Thoracic aorta (tissue), 2 donors: ENCODE results near the gene PDHX. TPM values are rescaled to one million over a fixed set of nuclear protein-coding genes. Genes with fewer than 3 reads are reported as not detected.

Experiments
- ATAC-seq: fragments of 150-250 bp; one replicate; pipeline ENCODE4 v1.8.0; 2017; ENCODE audit warnings: low read depth; ENCODE audit not compliant: insufficient number of reproducible peaks, low FRiP score
- DNase-seq: peaks from one replicate; pipeline ENCODE4 v3.0.0-alpha.2; 2020; ENCODE audit warnings: low spot score
- H3K27ac ChIP-seq, 2 donors: fragments of 200-600 bp; sonication (generic); 1 replicate in 1 of 2; 2 replicates in 1 of 2; pipeline ENCODE4 v1.5.1; 2016; ENCODE audit warnings: mild to moderate bottlenecking in 2 of 2, moderate library complexity in 2 of 2
- H3K27me3 ChIP-seq: fragments of 200-600 bp; sonication (generic); replicated peaks from 2 replicates; pipeline ENCODE4 v1.6.0; 2016; ENCODE audit warnings: mild to moderate bottlenecking; ENCODE audit not compliant: insufficient read depth
- H3K36me3 ChIP-seq: fragments of 200-600 bp; sonication (generic); one replicate; pipeline ENCODE4 v1.5.1; 2016
- H3K4me1 ChIP-seq, 2 donors: fragments of 200-600 bp; sonication (generic); 1 replicate in 1 of 2; 2 replicates in 1 of 2; pipeline versions ENCODE4 v1.5.1 to v1.6.0; 2016; ENCODE audit warnings: low read depth in 2 of 2, mild to moderate bottlenecking in 1 of 2; ENCODE audit not compliant: control insufficient read depth in 1 of 2
- H3K4me3 ChIP-seq: fragments of 200-600 bp; sonication (generic); 2 replicates; pipeline ENCODE4 v1.5.1; 2016; ENCODE audit warnings: mild to moderate bottlenecking
- H3K9me3 ChIP-seq: fragments of 200-600 bp; sonication (generic); 2 replicates; pipeline ENCODE4 v1.5.1; 2016
- total RNA-seq, 2 donors: library from RNA; depleted of rRNA; stranded (reverse); fragments of >200 nt; gene quantifications; one replicate each; pipeline versions ENCODE4 v1.1.0 to v1.2.3, GENCODE V29; 2016
- TF ChIP-seq, protein P1 (sequence below): fragments of 200-600 bp; sonication (generic); IDR thresholded peaks from one replicate; pipeline ENCODE4 v1.5.1; 2019; ENCODE audit warnings: antibody characterized with exemption

Gene PDHX
- total RNA-seq, 2 donors from 2014 or later = 19.8 to 27.5 TPM

DNA sequence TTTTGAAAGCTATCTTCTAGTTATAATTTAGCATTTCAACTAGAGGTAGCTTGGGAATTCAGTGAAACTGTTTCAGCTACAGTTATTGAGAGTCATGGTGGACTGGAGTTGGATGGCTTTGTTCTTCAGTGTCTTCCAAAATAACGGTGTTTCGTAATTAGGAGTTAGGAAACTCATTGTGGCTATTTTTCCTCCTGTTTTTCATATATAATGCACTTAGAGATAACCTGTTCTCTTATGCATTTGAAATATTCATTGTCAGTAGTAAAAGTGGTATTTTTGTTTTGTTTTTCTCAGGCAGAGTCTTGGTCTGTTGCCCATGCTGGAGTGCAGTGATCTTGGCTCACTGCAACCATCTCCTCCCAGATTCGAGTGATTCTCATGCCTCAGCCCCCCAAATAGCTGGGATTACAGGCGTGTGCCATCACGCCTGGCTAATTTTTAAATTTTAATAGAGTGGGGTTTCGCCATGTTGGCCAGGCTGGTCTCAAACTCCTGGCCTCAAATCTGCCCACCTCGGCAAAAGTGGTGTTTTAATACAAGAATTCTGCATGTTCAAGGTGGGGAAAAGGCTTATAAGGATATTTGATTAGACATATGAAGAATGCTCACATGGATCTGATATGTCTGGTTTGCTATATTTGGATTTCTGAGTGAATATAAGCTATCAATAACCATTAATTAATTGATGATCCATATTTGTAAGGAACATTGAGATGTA lies 12.7 kb downstream of the PDHX start:
- Histone ChIP-seq H3K9me3 (no peaks in the 10 kb centered on the region), H3K36me3 (peaks cover 6% of the 10 kb centered on the region), H3K4me1 (peaks cover 3 to 46% of the 10 kb centered on the region in 2 donors), H3K27me3 (no peaks in the 10 kb centered on the region), H3K27ac (no peak overlapping the region), H3K4me3 (no peak overlapping the region)
- TF ChIP-seq, protein P1, sequence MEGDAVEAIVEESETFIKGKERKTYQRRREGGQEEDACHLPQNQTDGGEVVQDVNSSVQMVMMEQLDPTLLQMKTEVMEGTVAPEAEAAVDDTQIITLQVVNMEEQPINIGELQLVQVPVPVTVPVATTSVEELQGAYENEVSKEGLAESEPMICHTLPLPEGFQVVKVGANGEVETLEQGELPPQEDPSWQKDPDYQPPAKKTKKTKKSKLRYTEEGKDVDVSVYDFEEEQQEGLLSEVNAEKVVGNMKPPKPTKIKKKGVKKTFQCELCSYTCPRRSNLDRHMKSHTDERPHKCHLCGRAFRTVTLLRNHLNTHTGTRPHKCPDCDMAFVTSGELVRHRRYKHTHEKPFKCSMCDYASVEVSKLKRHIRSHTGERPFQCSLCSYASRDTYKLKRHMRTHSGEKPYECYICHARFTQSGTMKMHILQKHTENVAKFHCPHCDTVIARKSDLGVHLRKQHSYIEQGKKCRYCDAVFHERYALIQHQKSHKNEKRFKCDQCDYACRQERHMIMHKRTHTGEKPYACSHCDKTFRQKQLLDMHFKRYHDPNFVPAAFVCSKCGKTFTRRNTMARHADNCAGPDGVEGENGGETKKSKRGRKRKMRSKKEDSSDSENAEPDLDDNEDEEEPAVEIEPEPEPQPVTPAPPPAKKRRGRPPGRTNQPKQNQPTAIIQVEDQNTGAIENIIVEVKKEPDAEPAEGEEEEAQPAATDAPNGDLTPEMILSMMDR = no peak
- ATAC-seq (no peak), DNase-seq (no peak)

DNA sequence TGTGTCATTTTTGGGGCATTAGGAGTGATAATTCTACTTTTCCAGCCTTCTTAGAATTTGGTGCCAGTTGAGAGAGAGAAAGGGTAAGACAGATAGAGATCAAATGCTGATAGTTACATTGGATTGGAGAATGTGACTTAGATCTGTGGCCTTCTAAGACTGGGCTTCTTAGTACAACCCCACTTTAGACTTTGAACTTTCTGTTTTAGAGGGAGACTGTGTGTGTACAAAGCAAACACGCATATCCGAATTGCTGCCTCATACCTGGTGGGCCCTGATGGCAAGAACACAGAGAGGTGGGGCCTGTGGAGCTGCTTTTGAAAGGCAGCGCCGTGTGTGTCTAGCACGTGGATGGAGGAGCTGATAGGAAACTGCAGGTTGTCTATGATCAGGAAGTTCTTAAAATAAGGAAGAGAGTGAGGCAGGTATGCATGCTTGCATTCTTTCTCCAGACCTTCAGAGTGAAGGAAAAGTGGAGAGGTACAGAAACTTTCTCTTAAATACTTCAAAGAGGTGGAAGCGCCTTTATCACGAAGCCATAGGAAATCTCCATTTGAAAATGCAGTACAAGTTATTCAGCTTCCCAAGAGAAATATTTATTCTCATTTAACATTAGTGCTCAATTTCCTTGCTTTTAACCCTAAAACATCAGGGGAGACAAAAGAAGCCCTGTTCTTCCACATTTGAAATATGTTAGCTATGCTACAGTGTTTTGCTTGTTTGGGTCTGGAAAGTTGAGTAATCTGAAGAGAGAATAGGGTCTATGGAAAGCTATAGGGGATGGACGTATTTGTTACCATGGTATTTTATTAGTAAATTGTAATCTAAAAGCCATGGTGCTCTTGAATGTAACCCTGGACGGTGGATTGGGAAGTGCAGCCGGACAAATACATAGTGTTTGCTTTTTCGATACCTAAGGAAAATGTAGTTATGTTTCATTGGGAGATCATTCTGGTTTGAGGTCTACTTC lies 13.7 kb downstream of the PDHX start:
- Histone ChIP-seq H3K27me3 (no peaks in the 10 kb centered on the region), H3K36me3 (peaks cover 6% of the 10 kb centered on the region), H3K4me1 (peaks cover 0 to 39% of the 10 kb centered on the region in 2 donors), H3K4me3 (no peak overlapping the region), H3K27ac (no peak overlapping the region), H3K9me3 (no peaks in the 10 kb centered on the region)
- DNase-seq (no peak), ATAC-seq (no peak)
- TF ChIP-seq, protein P1 = no peak

DNA sequence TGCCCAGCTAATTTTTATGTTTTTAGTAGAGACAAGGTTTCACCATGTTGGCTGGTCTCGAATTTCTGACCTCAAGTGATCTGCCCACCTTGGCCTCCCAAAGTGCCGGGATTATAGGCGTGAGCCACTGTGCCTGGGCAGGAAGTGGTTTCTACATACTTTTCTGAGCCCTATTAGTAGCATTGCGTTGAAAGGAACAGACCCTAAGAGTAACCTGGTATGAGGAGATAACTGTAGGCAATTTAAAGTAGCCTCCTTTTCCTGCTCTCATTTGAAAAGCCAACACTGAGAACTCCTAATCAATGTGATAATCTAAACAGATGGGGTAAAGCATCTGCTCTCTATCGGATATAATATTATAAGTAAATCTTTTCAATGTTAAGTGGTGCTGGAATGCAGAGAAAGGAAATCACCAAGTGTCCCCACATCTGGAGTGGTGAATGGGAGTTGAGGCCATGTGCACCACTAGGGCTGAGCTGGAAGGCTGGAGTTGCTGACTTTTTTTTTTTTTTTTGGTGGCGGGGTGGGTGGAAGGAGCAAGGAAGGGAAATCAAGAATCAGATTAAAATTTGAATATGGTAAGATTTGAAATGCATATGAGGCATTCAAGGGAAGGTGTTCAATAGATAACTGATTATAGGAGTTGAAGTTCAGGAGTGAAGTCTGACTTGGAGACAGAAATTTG lies 20.7 kb downstream of the PDHX start:
- ATAC-seq (no peak), DNase-seq (no peak)
- H3K27ac ChIP-seq = no peak overlapping the region
- peaks cover 6 to 9% of the 10 kb centered on the region in 2 donors for H3K4me1 ChIP-seq
- peaks cover 6% of the 10 kb centered on the region for H3K36me3 ChIP-seq
- no peaks in the 10 kb centered on the region for H3K9me3 ChIP-seq
- TF ChIP-seq, protein P1 = no peak
- no peak overlapping the region for H3K4me3 ChIP-seq
- no peaks in the 10 kb centered on the region for H3K27me3 ChIP-seq

GRCh38 chr11:34938611-34939010 lies 22.2 kb downstream of the PDHX start:
- ATAC-seq = no peak
- TF ChIP-seq, protein P1 = no peak
- Histone ChIP-seq H3K36me3 (no peaks in the 10 kb centered on the region), H3K9me3 (no peaks in the 10 kb centered on the region), H3K4me3 (no peak overlapping the region), H3K4me1 (peaks cover 6 to 9% of the 10 kb centered on the region in 2 donors), H3K27ac (no peak overlapping the region), H3K27me3 (no peaks in the 10 kb centered on the region)
- no peak for DNase-seq
